K562 (cell line): ENCODE results near the gene FAM117A. TPM values are rescaled to one million over a fixed set of nuclear protein-coding genes. Genes with fewer than 3 reads are reported as not detected.

Experiments
- CHD2 ChIP-seq: IDR thresholded peaks from 2 replicates; pipeline ENCODE4 v1.6.1; 2011; ENCODE audit warnings: low read depth, low read length
- ETV6 ChIP-seq, 3 experiments: fragments of 150-350 bp in 1 of 3; sonication (generic) in 1 of 3; formaldehyde crosslinking in 1 of 3; IDR thresholded peaks; 2 replicates each; pipeline versions ENCODE4 v1.6.1 to v1.8.0; 2014 to 2022; ENCODE audit warnings: borderline replicate concordance in 2 of 3, low read depth in 2 of 3, antibody characterized with exemption in 1 of 3, low read length in 1 of 3, mild to moderate bottlenecking in 1 of 3, missing genetic modification reagents in 1 of 3
- HDAC1 ChIP-seq, 2 experiments: fragments of 450-650 bp; IDR thresholded peaks; 2 replicates each; pipeline ENCODE4 v1.6.1; 2016 to 2017; ENCODE audit warnings: inconsistent platforms in 1 of 2, mild to moderate bottlenecking in 1 of 2, moderate library complexity in 1 of 2
- HNRNPUL1 ChIP-seq: fragments of 200-400 bp; formaldehyde crosslinking; IDR thresholded peaks from 2 replicates; pipeline ENCODE4 v1.6.1; 2017; ENCODE audit warnings: low read length
- JUNB ChIP-seq: fragments of 450-650 bp; formaldehyde crosslinking; conservative IDR thresholded peaks from 2 replicates; pipeline ENCODE4 v1.4.0; 2020; ENCODE audit warnings: mild to moderate bottlenecking
- KAT2B ChIP-seq: IDR thresholded peaks from one replicate; pipeline ENCODE4 v1.6.1; 2012; ENCODE audit warnings: low read depth, mild to moderate bottlenecking, control low read depth, inconsistent platforms, low read length, moderate library complexity
- MYNN ChIP-seq, 2 experiments: sonication (generic); formaldehyde crosslinking in 1 of 2; IDR thresholded peaks; 2 replicates each; pipeline versions ENCODE4 v1.5.0 to v1.6.1; 2016 to 2020; ENCODE audit warnings: antibody characterized with exemption in 1 of 2, missing genetic modification reagents in 1 of 2
- NR2C1 ChIP-seq, 2 experiments: fragments of 450-650 bp; IDR thresholded peaks; 2 replicates each; pipeline ENCODE4 v1.6.1; 2017; ENCODE audit warnings: mild to moderate bottlenecking in 2 of 2, antibody characterized with exemption in 1 of 2, inconsistent platforms in 1 of 2, missing compliant biosample characterization in 1 of 2, missing genetic modification characterization in 1 of 2
- PHTF2 ChIP-seq: fragments of 250-450 bp; sonication (Bioruptor Pico); IDR thresholded peaks from 2 replicates; pipeline ENCODE4 v1.5.0; 2021; ENCODE audit warnings: mild to moderate bottlenecking
- PYGO2 ChIP-seq: fragments of 450-650 bp; IDR thresholded peaks from 2 replicates; pipeline ENCODE4 v1.6.1; 2016; ENCODE audit warnings: mild to moderate bottlenecking, missing genetic modification characterization, moderate library complexity, missing compliant biosample characterization
- RAD51 ChIP-seq: fragments of 450-650 bp; IDR thresholded peaks from 2 replicates; pipeline ENCODE4 v1.7.1; 2016; ENCODE audit warnings: low read depth, mild to moderate bottlenecking, borderline replicate concordance
- RUNX1 ChIP-seq: sonication (generic); IDR thresholded peaks from 2 replicates; pipeline ENCODE4 v1.6.1; 2016; ENCODE audit warnings: antibody characterized with exemption, low read depth
- TSC22D4 ChIP-seq: fragments of 450-650 bp; IDR thresholded peaks from 2 replicates; pipeline ENCODE4 v1.6.1; 2016; ENCODE audit warnings: missing genetic modification characterization, missing biosample characterization, control low read depth
- YY1 ChIP-seq, 3 experiments: IDR thresholded peaks; 2 replicates each; pipeline ENCODE4 v1.6.1; 2011; ENCODE audit warnings: low read length in 2 of 3, mild to moderate bottlenecking in 2 of 3, moderate library complexity in 2 of 3, borderline replicate concordance in 1 of 3, control low read depth in 1 of 3, low read depth in 1 of 3; ENCODE audit not compliant: insufficient read depth in 3 of 3, insufficient replicate concordance in 2 of 3, control insufficient read depth in 1 of 3, insufficient read length in 1 of 3; ENCODE audit errors: extremely low read depth in 1 of 3
- ZBTB33 ChIP-seq: sonication (generic); formaldehyde crosslinking; IDR thresholded peaks from 2 replicates; pipeline ENCODE4 v1.8.1; 2023; ENCODE audit warnings: mild to moderate bottlenecking, missing genetic modification reagents
- ZEB2 ChIP-seq: fragments of 450-650 bp; IDR thresholded peaks from 2 replicates; pipeline ENCODE4 v1.6.1; 2016
- ZNF232 ChIP-seq: sonication (generic); formaldehyde crosslinking; IDR thresholded peaks from 2 replicates; pipeline ENCODE4 v1.8.0; 2022; ENCODE audit warnings: mild to moderate bottlenecking, missing genetic modification reagents
- polyA plus RNA-seq, 8 experiments: library from polyadenylated mRNA; depleted of rRNA in 4 of 8; stranded (reverse) in 5 of 8; unstranded in 3 of 8; fragments of >200 nt; fragmentation: Nextera tagmentation in 2 of 8; fragmentation: Illumina TruSeq in 1 of 8; extraction: Ambion mirVana in 2 of 8; extraction: Trizol in 1 of 8; gene quantifications; 2 replicates each; pipeline versions ENCODE4 v1.2.1 to v1.2.3, GENCODE V29; 2011 to 2014; ENCODE audit warnings: inconsistent platforms in 1 of 8, missing spikeins in 1 of 8
- total RNA-seq, 7 experiments: library from RNA; depleted of rRNA in 6 of 7; stranded (reverse); fragments of >200 nt in 6 of 7; fragmentation: Illumina TruSeq in 2 of 7; extraction: Trizol in 2 of 7; gene quantifications; 2 replicates each; pipeline versions ENCODE4 v1.2.1 to v1.2.3, GENCODE V29; 2011 to 2021; ENCODE audit warnings: low replicate concordance in 1 of 7
- TF ChIP-seq, protein P1 (sequence below), 3 experiments: IDR thresholded peaks in 2 of 3; conservative IDR thresholded peaks in 1 of 3; 2 replicates each; pipeline ENCODE4 v1.5.1; 2011 to 2012; ENCODE audit warnings: low read length in 3 of 3, mild to moderate bottlenecking in 3 of 3, control low read depth in 2 of 3, improper control_type of control experiment in 1 of 3, inconsistent platforms in 1 of 3, low read depth in 1 of 3, mixed read lengths in 1 of 3, moderate library complexity in 1 of 3; ENCODE audit not compliant: insufficient read depth in 2 of 3
- TF ChIP-seq, protein P2 (sequence below): fragments of 450-650 bp; formaldehyde crosslinking; IDR thresholded peaks from 2 replicates; pipeline ENCODE4 v1.4.0; 2020; ENCODE audit warnings: mild to moderate bottlenecking, moderate library complexity

The FAM117A gene
- total and polyA plus RNA-seq, 9 of the 15 experiments (the other 6 are each of a cell fraction or from before 2014, with no cell fraction given) = 3.1 to 79.7 (median 36.6) TPM

GRCh38 chr17:49739641-49740271 is 24.2 kb downstream of the FAM117A start (continued):
- peak; percentile 73 for TF ChIP-seq NR2C1 (IDR thresholded peaks at IDR 0.05)
- peak; percentile 86 for TF ChIP-seq NR2C1 (tag; IDR thresholded peaks at IDR 0.05)
- TF ChIP-seq MYNN (IDR thresholded peaks at IDR 0.05) = peak; percentile 97
- no peak for TF ChIP-seq MYNN (CRISPR knock-in tag; IDR thresholded peaks at IDR 0.05)
- TF ChIP-seq HDAC1 (IDR thresholded peaks at IDR 0.05) = peak; percentile 24 to 99; a peak in 3 of 4 replicates
- TF ChIP-seq ETV6 (IDR thresholded peaks at IDR 0.05; ENCODE audit: borderline replicate concordance in 1 of 2, low read depth in 2 of 2, low read length in 1 of 2) = peak; percentile 64 to 94; a peak in 3 of 4 replicates
- no peak for TF ChIP-seq ETV6 (CRISPR knock-in tag; IDR thresholded peaks at IDR 0.05; ENCODE audit: borderline replicate concordance)
- TF ChIP-seq RAD51 = peak; percentile 85
- TF ChIP-seq, protein P1, sequence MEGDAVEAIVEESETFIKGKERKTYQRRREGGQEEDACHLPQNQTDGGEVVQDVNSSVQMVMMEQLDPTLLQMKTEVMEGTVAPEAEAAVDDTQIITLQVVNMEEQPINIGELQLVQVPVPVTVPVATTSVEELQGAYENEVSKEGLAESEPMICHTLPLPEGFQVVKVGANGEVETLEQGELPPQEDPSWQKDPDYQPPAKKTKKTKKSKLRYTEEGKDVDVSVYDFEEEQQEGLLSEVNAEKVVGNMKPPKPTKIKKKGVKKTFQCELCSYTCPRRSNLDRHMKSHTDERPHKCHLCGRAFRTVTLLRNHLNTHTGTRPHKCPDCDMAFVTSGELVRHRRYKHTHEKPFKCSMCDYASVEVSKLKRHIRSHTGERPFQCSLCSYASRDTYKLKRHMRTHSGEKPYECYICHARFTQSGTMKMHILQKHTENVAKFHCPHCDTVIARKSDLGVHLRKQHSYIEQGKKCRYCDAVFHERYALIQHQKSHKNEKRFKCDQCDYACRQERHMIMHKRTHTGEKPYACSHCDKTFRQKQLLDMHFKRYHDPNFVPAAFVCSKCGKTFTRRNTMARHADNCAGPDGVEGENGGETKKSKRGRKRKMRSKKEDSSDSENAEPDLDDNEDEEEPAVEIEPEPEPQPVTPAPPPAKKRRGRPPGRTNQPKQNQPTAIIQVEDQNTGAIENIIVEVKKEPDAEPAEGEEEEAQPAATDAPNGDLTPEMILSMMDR (IDR thresholded peaks at IDR 0.05 in 2 of 3, conservative IDR thresholded peaks at IDR 0.05 in 1 of 3; ENCODE audit: insufficient read depth in 2 of 3, low read depth in 1 of 3, low read length in 3 of 3) = no peak; a peak in 1 of 6 replicates
- no peak for TF ChIP-seq TSC22D4 (tag)
- TF ChIP-seq KAT2B = no peak
- no peak for TF ChIP-seq JUNB (CRISPR knock-in tag)
- no peak for TF ChIP-seq ZNF232 (CRISPR knock-in tag)
- peak; percentile 89 for TF ChIP-seq ZBTB33
- peak; percentile 96 for TF ChIP-seq RUNX1
- peak in 2 of 3 experiments; percentile 52 to 74 for TF ChIP-seq YY1 (IDR thresholded peaks at IDR 0.05; ENCODE audit: borderline replicate concordance in 1 of 3, control insufficient read depth in 1 of 3, extremely low read depth in 1 of 3, insufficient read depth in 3 of 3, insufficient read length in 1 of 3, insufficient replicate concordance in 2 of 3, low read depth in 1 of 3, low read length in 2 of 3)
- TF ChIP-seq CHD2 = peak; percentile 49
- TF ChIP-seq ZEB2 = peak; percentile 99
- TF ChIP-seq HNRNPUL1 = peak; percentile 76; the same call in 1 of the 2 replicates
- TF ChIP-seq, protein P2, sequence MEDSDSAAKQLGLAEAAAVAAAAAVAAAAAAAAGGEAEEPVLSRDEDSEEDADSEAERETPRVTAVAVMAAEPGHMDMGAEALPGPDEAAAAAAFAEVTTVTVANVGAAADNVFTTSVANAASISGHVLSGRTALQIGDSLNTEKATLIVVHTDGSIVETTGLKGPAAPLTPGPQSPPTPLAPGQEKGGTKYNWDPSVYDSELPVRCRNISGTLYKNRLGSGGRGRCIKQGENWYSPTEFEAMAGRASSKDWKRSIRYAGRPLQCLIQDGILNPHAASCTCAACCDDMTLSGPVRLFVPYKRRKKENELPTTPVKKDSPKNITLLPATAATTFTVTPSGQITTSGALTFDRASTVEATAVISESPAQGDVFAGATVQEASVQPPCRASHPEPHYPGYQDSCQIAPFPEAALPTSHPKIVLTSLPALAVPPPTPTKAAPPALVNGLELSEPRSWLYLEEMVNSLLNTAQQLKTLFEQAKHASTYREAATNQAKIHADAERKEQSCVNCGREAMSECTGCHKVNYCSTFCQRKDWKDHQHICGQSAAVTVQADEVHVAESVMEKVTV (CRISPR knock-in tag) = peak; percentile 39; the same call in 1 of the 2 replicates
- TF ChIP-seq PYGO2 (tag) = peak; percentile 96
- TF ChIP-seq PHTF2 (CRISPR knock-in tag) = peak; percentile 92
